GM12873 (cell line): ENCODE data around the gene WNK2.

Source experiments
- TF ChIP-seq, protein P1 (sequence below): IDR thresholded peaks from 2 replicates; pipeline ENCODE4 v1.5.1; 2012; ENCODE audit warnings: low read depth, mild to moderate bottlenecking, moderate library complexity, low read length, control low read depth; ENCODE audit not compliant: insufficient read depth; ENCODE audit errors: missing control alignments

Gene WNK2

DNA sequence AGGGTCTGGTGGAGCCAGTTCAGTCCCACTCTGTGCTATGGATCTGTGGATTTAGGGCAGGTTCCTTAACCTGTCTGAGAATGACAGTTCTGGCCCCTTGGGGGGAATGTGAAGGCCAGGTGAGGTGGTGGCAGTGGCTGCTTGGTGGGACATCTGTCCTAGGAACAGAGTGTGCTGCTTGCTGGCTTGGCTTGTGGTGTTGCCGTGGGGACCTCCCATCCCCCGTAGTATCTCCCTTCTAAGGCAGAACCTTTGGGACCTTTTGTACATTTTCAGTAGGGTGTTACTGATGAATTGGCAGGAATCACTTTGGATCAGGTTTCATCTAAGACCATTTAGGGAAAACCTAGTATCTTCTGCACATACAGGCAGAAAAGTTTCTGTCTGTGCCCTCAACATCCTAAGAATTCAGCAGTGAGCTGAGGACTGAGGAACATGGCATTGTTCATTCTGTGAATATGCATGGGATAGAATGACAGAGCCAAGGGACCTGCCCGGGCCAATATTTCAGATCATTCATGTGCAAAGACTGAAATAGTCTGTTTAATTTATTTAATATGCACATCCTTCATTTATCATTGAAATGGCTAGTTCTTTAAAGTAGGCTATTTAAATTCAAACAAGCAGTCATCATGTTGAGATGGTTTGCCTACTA, 64.6 kb downstream of the WNK2 start:
- TF ChIP-seq, protein P1, sequence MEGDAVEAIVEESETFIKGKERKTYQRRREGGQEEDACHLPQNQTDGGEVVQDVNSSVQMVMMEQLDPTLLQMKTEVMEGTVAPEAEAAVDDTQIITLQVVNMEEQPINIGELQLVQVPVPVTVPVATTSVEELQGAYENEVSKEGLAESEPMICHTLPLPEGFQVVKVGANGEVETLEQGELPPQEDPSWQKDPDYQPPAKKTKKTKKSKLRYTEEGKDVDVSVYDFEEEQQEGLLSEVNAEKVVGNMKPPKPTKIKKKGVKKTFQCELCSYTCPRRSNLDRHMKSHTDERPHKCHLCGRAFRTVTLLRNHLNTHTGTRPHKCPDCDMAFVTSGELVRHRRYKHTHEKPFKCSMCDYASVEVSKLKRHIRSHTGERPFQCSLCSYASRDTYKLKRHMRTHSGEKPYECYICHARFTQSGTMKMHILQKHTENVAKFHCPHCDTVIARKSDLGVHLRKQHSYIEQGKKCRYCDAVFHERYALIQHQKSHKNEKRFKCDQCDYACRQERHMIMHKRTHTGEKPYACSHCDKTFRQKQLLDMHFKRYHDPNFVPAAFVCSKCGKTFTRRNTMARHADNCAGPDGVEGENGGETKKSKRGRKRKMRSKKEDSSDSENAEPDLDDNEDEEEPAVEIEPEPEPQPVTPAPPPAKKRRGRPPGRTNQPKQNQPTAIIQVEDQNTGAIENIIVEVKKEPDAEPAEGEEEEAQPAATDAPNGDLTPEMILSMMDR: no peak

DNA sequence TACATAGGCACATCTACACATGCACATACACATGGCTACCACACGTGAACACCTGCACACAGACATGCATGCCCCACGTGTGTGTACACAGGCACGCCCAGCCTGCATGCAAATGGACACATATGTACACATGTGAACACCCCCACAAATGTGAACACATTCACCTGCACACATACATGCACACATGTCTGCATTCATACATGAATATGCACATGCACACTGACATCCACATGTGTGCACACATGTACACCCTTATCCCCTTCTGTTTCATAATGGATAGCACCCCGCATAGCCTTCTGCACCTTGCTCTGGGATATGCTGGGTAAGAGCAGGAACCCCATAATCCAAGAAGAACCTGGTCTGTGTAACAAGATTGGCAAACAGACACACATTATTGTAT, 66.2 kb downstream of the WNK2 start:
- TF ChIP-seq, protein P1: no peak

DNA sequence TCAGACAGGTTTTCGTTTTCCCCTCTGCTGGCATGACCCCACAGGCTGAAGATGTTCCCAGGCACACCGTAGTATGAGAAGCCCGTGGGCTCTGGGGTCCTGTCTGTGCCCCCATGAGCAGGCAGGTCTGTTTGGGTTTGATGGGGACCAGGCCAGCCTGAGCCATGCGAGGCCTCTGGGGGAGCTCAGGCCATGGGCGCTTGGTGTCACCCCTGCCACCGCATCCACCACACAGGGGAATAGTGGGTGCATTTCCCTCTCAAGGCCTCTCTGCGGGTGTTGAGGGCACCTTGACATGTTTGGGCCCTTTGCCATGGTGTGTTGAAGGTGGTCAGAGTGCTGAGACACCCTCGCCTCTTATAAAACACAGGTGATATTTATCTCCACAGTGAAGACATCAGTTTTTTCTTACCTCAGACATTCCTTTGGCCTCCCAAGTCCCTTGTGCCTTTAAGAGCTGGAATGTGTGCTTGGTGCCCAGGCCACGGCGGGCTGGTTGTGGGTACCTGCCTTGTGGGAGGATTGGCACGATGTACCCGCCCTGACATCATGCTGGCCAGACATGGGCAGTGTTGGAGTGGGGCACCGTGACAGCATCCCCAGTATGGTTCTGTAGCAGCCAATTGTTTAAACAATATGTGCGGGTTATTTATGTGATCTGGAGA, 68.3 kb downstream of the WNK2 start:
- TF ChIP-seq, protein P1: no peak

DNA sequence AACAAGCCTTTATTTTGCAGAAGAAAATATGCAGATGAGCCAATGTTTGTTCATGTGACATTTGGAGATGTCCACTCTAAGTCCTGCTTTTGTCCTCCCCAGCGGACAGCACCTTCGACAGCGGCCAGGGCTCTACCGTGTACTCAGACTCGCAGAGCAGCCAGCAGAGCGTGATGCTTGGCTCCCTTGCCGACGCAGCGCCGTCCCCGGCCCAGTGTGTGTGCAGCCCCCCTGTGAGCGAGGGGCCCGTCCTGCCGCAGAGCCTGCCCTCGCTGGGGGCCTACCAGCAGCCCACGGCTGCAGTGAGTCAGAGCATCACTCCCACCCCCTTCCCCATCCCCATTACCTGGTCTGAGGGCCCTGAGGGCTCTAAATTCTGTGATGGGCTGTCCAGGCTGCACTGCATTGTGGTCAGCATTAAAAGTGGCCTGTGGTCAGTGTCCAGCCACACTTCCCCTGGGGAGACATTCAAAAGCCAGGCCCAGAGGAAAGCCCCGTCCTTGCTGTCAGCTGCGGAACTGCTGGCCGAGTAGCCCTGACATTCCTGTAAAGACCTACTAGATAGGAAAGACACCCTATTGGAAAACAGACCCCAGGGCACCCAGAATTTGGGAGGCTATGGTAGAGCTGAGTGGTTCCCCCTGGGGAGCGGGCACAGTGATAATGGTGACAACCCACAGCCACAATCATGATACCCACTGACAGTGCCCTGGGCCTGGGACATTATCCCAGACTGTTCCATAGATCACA, 69.0 kb downstream of the WNK2 start:
- TF ChIP-seq, protein P1: no peak

DNA sequence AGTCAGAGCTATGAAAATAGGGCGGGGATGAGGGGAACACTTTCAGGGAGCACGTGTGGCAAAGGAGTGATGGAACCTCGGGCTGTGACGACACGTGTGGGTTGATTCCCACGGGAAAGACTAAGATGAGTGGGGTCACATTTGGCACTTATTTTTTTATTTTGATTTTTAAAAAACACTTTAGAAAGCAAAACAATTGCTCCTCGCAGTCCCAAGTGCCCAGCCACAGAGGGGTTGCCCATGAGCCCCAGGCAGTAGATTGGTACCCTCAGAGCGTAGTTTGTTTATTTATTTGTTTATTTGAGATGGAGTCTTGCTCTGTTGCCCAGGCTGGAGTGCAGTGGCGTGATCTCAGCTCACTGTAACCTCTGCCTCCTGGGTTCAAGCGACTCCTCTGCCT, 69.7 kb downstream of the WNK2 start:
- TF ChIP-seq, protein P1: no peak

DNA sequence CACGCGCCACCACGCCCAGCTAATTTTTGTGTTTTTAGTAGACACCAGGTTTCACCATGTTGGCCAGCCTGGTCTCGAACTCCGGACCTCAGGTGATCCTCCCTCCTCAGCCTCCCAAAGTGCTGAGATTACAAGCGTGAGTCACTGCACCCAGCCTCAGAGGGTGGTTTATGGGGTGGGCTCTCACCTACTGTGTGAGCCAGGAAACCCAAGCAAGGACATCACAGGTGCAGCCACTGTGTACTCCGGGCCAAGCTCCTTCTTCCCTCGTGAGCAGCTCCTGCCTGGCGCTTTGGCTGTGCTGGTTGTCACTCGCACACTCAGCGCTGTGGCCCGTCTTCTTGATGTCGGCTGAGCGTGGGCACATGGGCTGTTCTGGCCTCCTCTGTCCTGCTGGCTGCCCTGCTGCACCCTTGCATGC, 70.1 kb downstream of the WNK2 start:
- TF ChIP-seq, protein P1: no peak

DNA sequence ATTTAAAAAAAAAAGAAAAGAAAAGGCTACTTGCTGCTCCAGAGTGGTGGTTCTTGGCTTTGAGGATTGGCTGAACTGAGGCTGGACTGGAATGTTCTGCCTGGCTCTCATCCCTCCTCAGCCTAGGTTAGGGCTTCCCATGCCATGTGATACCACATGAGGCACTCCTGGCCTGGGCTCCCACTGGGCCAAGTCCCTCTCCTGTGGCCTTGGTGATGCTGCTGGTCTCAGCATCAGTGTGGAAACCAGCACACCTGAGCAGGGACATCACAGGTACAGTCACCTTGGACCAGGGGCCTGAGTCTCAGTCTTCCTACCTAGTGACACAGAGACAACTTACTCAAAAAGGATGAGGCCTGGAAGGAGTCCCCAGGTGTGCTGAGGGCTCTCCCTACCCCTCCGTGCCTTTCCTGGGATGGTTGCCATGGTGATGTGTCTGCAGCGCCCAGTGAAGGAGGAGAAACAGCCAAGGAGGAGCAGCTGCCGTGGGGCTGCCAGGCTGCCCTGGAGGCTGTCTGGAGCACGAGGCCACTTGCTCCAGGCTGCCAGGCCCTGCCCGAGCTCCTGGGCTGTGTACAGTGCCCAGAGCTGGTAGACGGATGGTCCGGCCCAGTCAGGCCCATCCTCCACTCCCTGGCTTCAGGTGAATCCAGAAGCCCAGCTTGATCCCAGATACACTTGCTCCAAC, 71.0 kb downstream of the WNK2 start:
- TF ChIP-seq, protein P1: no peak
